ENCODE measurements around the gene CDH11.

DNA sequence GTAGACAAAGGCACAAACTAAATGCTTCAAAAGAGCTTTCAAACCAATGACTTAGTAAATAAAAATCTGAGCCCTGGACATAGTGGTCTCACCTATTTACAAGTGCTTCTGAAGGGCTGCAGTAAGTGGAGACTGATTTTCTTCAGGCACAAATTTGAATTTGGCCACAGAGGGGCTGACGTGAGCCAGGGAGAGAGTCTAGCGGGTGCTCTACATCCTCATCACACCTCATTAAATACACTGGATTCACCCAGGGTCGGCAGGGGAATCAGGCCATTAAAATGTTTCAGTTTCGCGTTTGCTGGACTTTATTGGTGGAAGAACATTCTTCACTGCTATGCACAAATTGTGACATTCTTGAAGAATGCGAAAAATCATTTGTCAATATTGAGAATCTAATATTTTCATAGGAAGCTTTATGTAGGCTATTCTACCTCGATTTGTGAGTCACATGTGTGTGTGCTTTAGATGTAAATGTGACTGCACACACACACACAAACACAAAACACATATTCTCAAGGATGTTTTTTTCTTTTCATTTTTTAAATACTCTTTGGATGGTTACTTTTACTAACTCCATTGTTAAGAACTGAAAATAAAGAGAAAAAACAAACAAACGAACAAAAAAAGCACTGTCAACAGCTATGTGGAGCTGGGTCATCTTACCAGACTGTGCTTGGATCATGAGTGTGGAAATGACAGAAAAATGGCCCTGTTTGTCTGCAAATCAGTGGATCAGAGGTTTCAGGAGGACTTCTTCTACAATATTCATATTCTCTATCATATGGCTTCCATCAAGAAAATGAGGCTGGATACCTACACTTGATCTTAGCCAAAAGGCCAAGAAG lies 58.9 kb downstream of the CDH11 start:
- TF ChIP-seq CTCF (IDR thresholded peaks at IDR 0.05; ENCODE audit: low read depth, low read length, poor library complexity, severe bottlenecking) (no peak), EZH2phosphoT487 (IDR thresholded peaks at IDR 0.05; ENCODE audit: borderline replicate concordance, low read length) (no peak)

Measured in DOHH2 (cell line).